Smooth muscle cell (in vitro differentiated cells): Measurements from ENCODE around the gene EPHA3. TPM values are rescaled to one million over a fixed set of nuclear protein-coding genes. Genes with fewer than 3 reads are reported as not detected.

Experiments used
- DNase-seq: peaks from one replicate; lab custom pipeline; 2025; ENCODE audit not compliant: unreplicated experiment; lab: John Stamatoyannopoulos, UW
- H2AFZ ChIP-seq: fragments of 200-600 bp; sonication (generic); 2 replicates; pipeline ENCODE4 v1.6.0; 2016; ENCODE audit warnings: antibody characterized with exemption, low read depth, mild to moderate bottlenecking
- H3F3A ChIP-seq: fragments of 200-600 bp; sonication (generic); 2 replicates; pipeline ENCODE4 v1.6.0; 2017; ENCODE audit warnings: antibody characterized with exemption, low read depth
- H3K27ac ChIP-seq: fragments of 200-600 bp; sonication (generic); 2 replicates; pipeline ENCODE4 v1.5.1; 2016; ENCODE audit warnings: low read depth, mild to moderate bottlenecking
- H3K27me3 ChIP-seq: fragments of 200-600 bp; sonication (generic); 2 replicates; pipeline ENCODE4 v1.6.1; 2016; ENCODE audit warnings: low read depth, mild to moderate bottlenecking
- H3K36me3 ChIP-seq: fragments of 200-600 bp; sonication (generic); 2 replicates; pipeline ENCODE4 v1.5.1; 2016; ENCODE audit warnings: low read depth
- H3K4me1 ChIP-seq: fragments of 200-600 bp; sonication (generic); 2 replicates; pipeline ENCODE4 v1.5.1; 2016; ENCODE audit warnings: low read depth
- H3K4me2 ChIP-seq: fragments of 200-600 bp; sonication (generic); 2 replicates; pipeline ENCODE4 v1.6.0; 2016; ENCODE audit warnings: mild to moderate bottlenecking
- H3K4me3 ChIP-seq: fragments of 200-600 bp; sonication (generic); 2 replicates; pipeline ENCODE4 v1.5.1; 2016; ENCODE audit warnings: mild to moderate bottlenecking
- H3K79me2 ChIP-seq: fragments of 200-600 bp; sonication (generic); 2 replicates; pipeline ENCODE4 v1.6.0; 2016; ENCODE audit warnings: low read depth, mild to moderate bottlenecking
- H3K9ac ChIP-seq: fragments of 200-600 bp; sonication (generic); 2 replicates; pipeline ENCODE4 v1.6.0; 2016; ENCODE audit warnings: low read depth
- H3K9me3 ChIP-seq: fragments of 200-600 bp; sonication (generic); replicated peaks from 2 replicates; pipeline ENCODE4 v1.5.1; 2016; ENCODE audit warnings: low read depth
- H4K20me1 ChIP-seq: fragments of 200-600 bp; sonication (generic); 2 replicates; pipeline ENCODE4 v1.6.0; 2016; ENCODE audit warnings: low read depth
- CTCF ChIP-seq: fragments of 200-600 bp; sonication (generic); IDR thresholded peaks from 2 replicates; pipeline ENCODE4 v1.5.1; 2017; ENCODE audit warnings: borderline replicate concordance, mild to moderate bottlenecking, antibody characterized with exemption; ENCODE audit not compliant: insufficient read depth, poor library complexity, severe bottlenecking
- WGBS: methylation state at CpG from one replicate; pipeline ENCODE4 v1.1.7; 2016; ENCODE audit warnings: low lambda C conversion rate; 5-methylcytosine and 5-hydroxymethylcytosine counted together
- polyA plus RNA-seq: library from polyadenylated mRNA; unstranded; fragments of >200 nt; fragmentation: Nextera tagmentation; extraction: Ambion mirVana; gene quantifications from 2 replicates; pipeline ENCODE4 v1.2.1, GENCODE V29; 2016
- total RNA-seq: library from RNA; depleted of rRNA; stranded (reverse); fragments of >200 nt; gene quantifications from 2 replicates; pipeline ENCODE4 v1.2.3, GENCODE V29; 2014

EPHA3 gene
- total and polyA plus RNA-seq, 2 experiments from 2014 or later = 0.62 to 1.7 TPM

DNA sequence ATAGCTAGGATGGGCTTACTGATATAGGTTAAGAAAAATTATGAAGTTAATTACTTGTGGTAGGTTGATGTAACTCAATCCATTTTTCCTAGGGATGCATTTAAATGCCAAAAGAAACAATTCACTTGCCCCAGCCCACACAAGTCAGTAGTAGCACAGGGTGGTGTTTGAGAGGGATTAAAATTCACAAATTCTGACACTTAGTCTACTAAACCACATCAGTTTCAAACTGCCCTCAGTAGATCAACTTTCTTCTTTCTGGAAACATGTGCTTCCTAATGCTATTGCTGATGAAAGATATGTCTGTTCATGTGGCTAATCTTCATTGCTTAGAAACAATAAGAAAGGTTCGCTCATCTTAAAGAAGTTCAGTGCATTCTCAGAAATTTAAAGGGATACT lies 160.6 kb downstream of the EPHA3 start:
- Histone ChIP-seq H3F3A (no peaks in the 10 kb centered on the region), H2AFZ (no peak overlapping the region), H3K27me3 (no peaks in the 10 kb centered on the region), H3K4me2 (no peak overlapping the region), H3K9ac (no peak overlapping the region), H3K27ac (no peak overlapping the region), H3K4me1 (peaks cover 6% of the 10 kb centered on the region), H3K79me2 (no peaks in the 10 kb centered on the region), H4K20me1 (no peaks in the 10 kb centered on the region), H3K36me3 (no peaks in the 10 kb centered on the region), H3K4me3 (no peak overlapping the region), H3K9me3 (no peaks in the 10 kb centered on the region)
- no peak for DNase-seq
- 83% methylated on average over 1 of the region's 1 CpG for WGBS
- TF ChIP-seq CTCF = no peak

GRCh38 chr3:89270201-89270600 lies 162.8 kb downstream of the EPHA3 start:
- no peak for DNase-seq
- no peaks in the 10 kb centered on the region for H3K9me3 ChIP-seq
- no peaks in the 10 kb centered on the region for H3K36me3 ChIP-seq
- 96% methylated on average over 1 of the region's 1 CpG for WGBS
- H3K4me3 ChIP-seq = no peak overlapping the region
- H3K4me2 ChIP-seq = no peak overlapping the region
- H4K20me1 ChIP-seq = no peaks in the 10 kb centered on the region
- no peak overlapping the region for H2AFZ ChIP-seq
- no peaks in the 10 kb centered on the region for H3F3A ChIP-seq
- H3K9ac ChIP-seq = no peak overlapping the region
- no peaks in the 10 kb centered on the region for H3K4me1 ChIP-seq
- no peak for TF ChIP-seq CTCF
- no peak overlapping the region for H3K27ac ChIP-seq
- H3K27me3 ChIP-seq = no peaks in the 10 kb centered on the region
- H3K79me2 ChIP-seq = no peaks in the 10 kb centered on the region

- no peak overlapping the region for H3K4me2 ChIP-seq
- no peaks in the 10 kb centered on the region for H3K4me1 ChIP-seq
- no peaks in the 10 kb centered on the region for H4K20me1 ChIP-seq
- no peak overlapping the region for H3K9ac ChIP-seq
- H2AFZ ChIP-seq = no peak overlapping the region
- H3K4me3 ChIP-seq = no peak overlapping the region
- no peaks in the 10 kb centered on the region for H3K9me3 ChIP-seq
- H3K36me3 ChIP-seq = no peaks in the 10 kb centered on the region
- no peaks in the 10 kb centered on the region for H3F3A ChIP-seq
- 85% methylated on average over 5 of the region's 5 CpGs for WGBS
- no peak overlapping the region for H3K27ac ChIP-seq
- no peak for DNase-seq
- H3K79me2 ChIP-seq = no peaks in the 10 kb centered on the region
- no peak for TF ChIP-seq CTCF
- peaks cover 4% of the 10 kb centered on the region for H3K27me3 ChIP-seq
Observed at GRCh38 chr3:89275001-89275400, 167.6 kb downstream of the EPHA3 start.

DNA sequence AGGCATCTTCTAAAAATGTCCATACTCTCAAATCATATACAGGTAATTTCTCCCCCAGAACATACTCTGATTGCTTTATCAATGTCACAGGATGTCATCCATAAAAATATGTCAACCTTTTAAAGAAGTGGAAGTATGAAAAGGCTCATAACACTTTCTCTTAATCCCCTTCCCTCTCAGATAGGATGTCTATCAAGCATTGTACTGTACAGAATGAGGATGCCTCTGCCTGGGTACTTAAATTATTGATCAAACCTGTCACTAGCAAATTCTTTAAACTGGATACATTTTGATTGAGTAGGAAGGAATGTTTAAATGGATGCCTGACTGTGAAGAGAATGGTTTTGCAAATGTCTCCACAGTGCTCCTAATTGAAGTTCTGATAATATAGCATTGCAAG lies 168.7 kb downstream of the EPHA3 start:
- Histone ChIP-seq H3K4me3 (no peak overlapping the region), H3K79me2 (no peaks in the 10 kb centered on the region), H3K4me1 (no peaks in the 10 kb centered on the region), H3K4me2 (no peak overlapping the region), H3K27ac (no peak overlapping the region), H3K27me3 (peaks cover 4% of the 10 kb centered on the region), H2AFZ (no peak overlapping the region), H4K20me1 (no peaks in the 10 kb centered on the region), H3K9me3 (no peaks in the 10 kb centered on the region), H3K36me3 (no peaks in the 10 kb centered on the region), H3K9ac (no peak overlapping the region), H3F3A (no peaks in the 10 kb centered on the region)
- DNase-seq = no peak
- TF ChIP-seq CTCF = no peak
